Fibroblast of the aortic adventitia (primary cell): ENCODE data around the gene HOXA6. TPM values are rescaled to one million over a fixed set of nuclear protein-coding genes. Genes with fewer than 3 reads are reported as not detected.

Source experiments
- DNase-seq: peaks from one replicate; pipeline ENCODE4 v3.0.0-alpha.2; 2010; ENCODE audit warnings: low read depth
- H3K4me3 ChIP-seq: 2 replicates; pipeline ENCODE4 v1.5.1; 2011; ENCODE audit warnings: low read depth, mild to moderate bottlenecking, control low read depth, low read length, moderate library complexity
- CTCF ChIP-seq: IDR thresholded peaks from 2 replicates; pipeline ENCODE4 v1.5.1; 2011; ENCODE audit warnings: mild to moderate bottlenecking, low read length, control low read depth, inconsistent platforms; ENCODE audit not compliant: insufficient read depth
- total RNA-seq: library from RNA; depleted of rRNA; stranded (reverse); fragments of >200 nt; gene quantifications from 2 replicates; pipeline ENCODE4 v1.2.3, GENCODE V29; 2012; ENCODE audit warnings: low replicate concordance

Gene HOXA6
- total RNA-seq, 1 donor, result not detected

GRCh38 chr7:27155816-27156507 lies 8.4 kb upstream of the HOXA6 start:
- TF ChIP-seq CTCF, result no peak
- H3K4me3 ChIP-seq, result no peak overlapping the region
- no peak for DNase-seq

GRCh38 chr7:27154901-27155815 lies 7.6 kb upstream of the HOXA6 start:
- H3K4me3 ChIP-seq, result no peak overlapping the region
- DNase-seq, result no peak
- no peak for TF ChIP-seq CTCF

- no peak for TF ChIP-seq CTCF
- DNase-seq, result no peak
- H3K4me3 ChIP-seq, result no peak overlapping the region
Observed at GRCh38 chr7:27154369-27154768, 6.8 kb upstream of the HOXA6 start.

- DNase-seq, result no peak
- TF ChIP-seq CTCF, result no peak
- no peak overlapping the region for H3K4me3 ChIP-seq
Observed at GRCh38 chr7:27153526-27153925, 6.0 kb upstream of the HOXA6 start.

- no peak overlapping the region for H3K4me3 ChIP-seq
- no peak for TF ChIP-seq CTCF
- DNase-seq, result no peak
Observed at GRCh38 chr7:27152816-27153442, 5.4 kb upstream of the HOXA6 start.

- TF ChIP-seq CTCF, result no peak
- no peak for DNase-seq
- H3K4me3 ChIP-seq, result no peak within 1 kb of the TSS
Observed at GRCh38 chr7:27151931-27152815, 4.6 kb upstream of the HOXA6 start, which contains the start of gene HOXA3. TSS of gene HOXA3 (minus strand) at chr7:27152583. CDS start at chr7:27110640, 41,943 bp downstream.
